Endodermal cell (in vitro differentiated cells): ENCODE data around the gene CRTC3. TPM values are rescaled to one million over a fixed set of nuclear protein-coding genes. Genes with fewer than 3 reads are reported as not detected.

Experiments
- DNase-seq: peaks from one replicate; pipeline ENCODE4 v3.0.0-alpha.2; 2017
- H3K27ac ChIP-seq: 2 replicates; pipeline ENCODE4 v1.5.1; 2013; ENCODE audit warnings: mild to moderate bottlenecking, low read depth, low read length, moderate library complexity
- H3K27me3 ChIP-seq: 2 replicates; pipeline ENCODE4 v1.6.1; 2013; ENCODE audit warnings: mild to moderate bottlenecking, low read length, moderate library complexity; ENCODE audit not compliant: insufficient read depth, control insufficient read depth, poor library complexity, severe bottlenecking
- H3K36me3 ChIP-seq: 2 replicates; pipeline ENCODE4 v1.7.0; 2013; ENCODE audit warnings: mild to moderate bottlenecking, low read length, moderate library complexity; ENCODE audit not compliant: control insufficient read depth, insufficient read depth
- H3K4me1 ChIP-seq: one replicate; pipeline ENCODE4 v1.7.0; 2013; ENCODE audit warnings: low read length; ENCODE audit not compliant: control insufficient read depth, insufficient read depth
- H3K4me3 ChIP-seq: 2 replicates; pipeline ENCODE4 v1.5.1; 2013; ENCODE audit warnings: mild to moderate bottlenecking, low read length, moderate library complexity
- H3K9ac ChIP-seq: 2 replicates; pipeline ENCODE4 v1.6.1; 2013; ENCODE audit warnings: mild to moderate bottlenecking, low read length, moderate library complexity; ENCODE audit not compliant: poor library complexity, severe bottlenecking; ENCODE audit errors: extremely low read depth
- H3K9me3 ChIP-seq: 2 replicates; pipeline ENCODE4 v1.6.1; 2013; ENCODE audit warnings: mild to moderate bottlenecking, low read length, moderate library complexity; ENCODE audit not compliant: control insufficient read depth
- H3K27ac Mint-ChIP-seq: 2 replicates; pipeline ENCODE4 v1.8.0; 2020; ENCODE audit warnings: mixed read lengths
- H3K27me3 Mint-ChIP-seq: 2 replicates; pipeline ENCODE4 v1.8.0; 2021; ENCODE audit warnings: mild to moderate bottlenecking, mixed read lengths; ENCODE audit not compliant: insufficient read depth
- H3K36me3 Mint-ChIP-seq: 2 replicates; pipeline ENCODE4 v1.8.0; 2020; ENCODE audit warnings: low read depth, mixed read lengths
- H3K4me1 Mint-ChIP-seq: 2 replicates; pipeline ENCODE4 v1.8.0; 2020; ENCODE audit warnings: mixed read lengths
- H3K4me3 Mint-ChIP-seq: 2 replicates; pipeline ENCODE4 v1.8.0; 2020; ENCODE audit warnings: mild to moderate bottlenecking, moderate library complexity, mixed read lengths
- H3K9me3 Mint-ChIP-seq: 2 replicates; pipeline ENCODE4 v1.8.0; 2020; ENCODE audit warnings: mild to moderate bottlenecking, mixed read lengths
- CTCF ChIP-seq: fragments of 200-600 bp; sonication (generic); conservative IDR thresholded peaks from 2 replicates; pipeline ENCODE4 v1.5.0; 2021; ENCODE audit warnings: antibody characterized with exemption, mild to moderate bottlenecking
- WGBS, 2 experiments: methylation state at CpG; one replicate each; pipeline versions ENCODE4 v1.1.5 to v1.1.7; 2013; ENCODE audit warnings: missing lambda C conversion rate in 2 of 2, mixed read lengths in 1 of 2; ENCODE audit not compliant: insufficient coverage in 1 of 2, insufficient read length in 1 of 2; 5-methylcytosine and 5-hydroxymethylcytosine counted together
- total RNA-seq, 2 donors: library from RNA; stranded (reverse); fragmentation: NEBNext Ultra II Directional in 1 of 2; extraction: Animal tissue kit (Norgen Biotek cat#: 25700) in 1 of 2; gene quantifications; 2 replicates in 1 of 2; 3 replicates in 1 of 2; pipeline ENCODE4 v1.2.1, GENCODE V29; 2021

Gene CRTC3
- total RNA-seq, 2 donors from 2014 or later, result 17.3 to 21.9 TPM

- 89 to 94% methylated on average over 5 to 6 of the region's 6 CpGs for WGBS, 2 experiments
- H3K4me1 Mint-ChIP-seq, result peaks cover 30% of the 10 kb centered on the region
These were observed 67.2 kb downstream of the CRTC3 start for GRCh38 chr15:90596943-90597342.

DNA sequence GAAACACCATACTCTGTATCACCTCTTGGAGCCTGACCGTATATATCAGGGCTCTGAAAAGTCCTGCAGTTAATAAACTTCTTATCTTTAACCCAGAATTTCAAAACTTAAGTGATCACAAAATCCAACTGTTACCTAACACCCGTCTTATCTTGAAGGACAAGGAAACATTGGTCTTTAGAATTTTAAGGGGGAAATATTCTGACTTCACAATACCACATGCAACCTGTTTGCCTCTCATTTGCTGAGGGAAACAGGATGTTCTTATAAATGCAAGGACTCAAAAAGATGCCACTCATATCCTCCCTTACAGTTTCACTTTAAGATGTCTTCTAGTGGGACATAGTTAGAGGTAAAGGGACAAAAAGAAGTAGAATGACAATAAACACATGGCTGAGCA is 67.9 kb downstream of the CRTC3 start:
- Histone ChIP-seq H3K4me1 (peaks cover 7% of the 10 kb centered on the region), H3K9me3 (no peaks in the 10 kb centered on the region), H3K27ac (no peak overlapping the region), H3K36me3 (no peaks in the 10 kb centered on the region), H3K27me3 (no peaks in the 10 kb centered on the region), H3K9ac (no peak overlapping the region), H3K4me3 (no peak overlapping the region)
- H3K36me3 Mint-ChIP-seq, result peaks cover 6% of the 10 kb centered on the region
- no peak overlapping the region for H3K27ac Mint-ChIP-seq
- TF ChIP-seq CTCF, result no peak
- H3K4me1 Mint-ChIP-seq, result peaks cover 30% of the 10 kb centered on the region
- no peak overlapping the region for H3K4me3 Mint-ChIP-seq
- no peaks in the 10 kb centered on the region for H3K27me3 Mint-ChIP-seq
- WGBS, 2 experiments, result 98 to 100% methylated on average over 1 to 2 of the region's 2 CpGs
- no peaks in the 10 kb centered on the region for H3K9me3 Mint-ChIP-seq
- no peak for DNase-seq

More at GRCh38 chr15:90596943-90597342, 67.2 kb downstream of the CRTC3 start:
- Mint-ChIP-seq H3K27ac (no peak overlapping the region), H3K27me3 (no peaks in the 10 kb centered on the region), H3K36me3 (peaks cover 2% of the 10 kb centered on the region), H3K4me3 (no peak overlapping the region), H3K9me3 (no peaks in the 10 kb centered on the region)
- no peaks in the 10 kb centered on the region for H3K36me3 ChIP-seq
- H3K4me3 ChIP-seq, result no peak overlapping the region
- no peaks in the 10 kb centered on the region for H3K9me3 ChIP-seq
- no peak overlapping the region for H3K9ac ChIP-seq
- H3K4me1 ChIP-seq, result peaks cover 7% of the 10 kb centered on the region
- DNase-seq, result peak; percentile 18
- H3K27ac ChIP-seq, result no peak overlapping the region
- no peak for TF ChIP-seq CTCF
- H3K27me3 ChIP-seq, result no peaks in the 10 kb centered on the region

GRCh38 chr15:90598031-90598577 is 68.4 kb downstream of the CRTC3 start:
- no peaks in the 10 kb centered on the region for H3K9me3 ChIP-seq
- Mint-ChIP-seq H3K9me3 (no peaks in the 10 kb centered on the region), H3K4me1 (peaks cover 30% of the 10 kb centered on the region), H3K27me3 (no peaks in the 10 kb centered on the region), H3K4me3 (no peak overlapping the region), H3K36me3 (peaks cover 6% of the 10 kb centered on the region), H3K27ac (no peak overlapping the region)
- 79 to 87% methylated on average over 6 to 7 of the region's 7 CpGs for WGBS, 2 experiments
- H3K27ac ChIP-seq, result no peak overlapping the region
- no peaks in the 10 kb centered on the region for H3K27me3 ChIP-seq
- no peaks in the 10 kb centered on the region for H3K36me3 ChIP-seq
- peak; percentile 79 for DNase-seq
- TF ChIP-seq CTCF, result peak; percentile 51
- no peak overlapping the region for H3K4me3 ChIP-seq
- H3K4me1 ChIP-seq, result peaks cover 7% of the 10 kb centered on the region
- no peak overlapping the region for H3K9ac ChIP-seq
